HUES48 (cell line): ENCODE results near the gene RPS6KB2.
"Not testable (repeated sequence)": the region's sequence is repeated elsewhere in the genome, so short reads cannot be mapped to it uniquely, and the experiment has no call there.

Experiments
- H3K27ac ChIP-seq: one replicate; pipeline ENCODE4 v1.7.0; 2013; ENCODE audit warnings: low read depth, low read length, inconsistent platforms
- H3K27me3 ChIP-seq: 2 replicates; pipeline ENCODE4 v1.6.1; 2013; ENCODE audit warnings: mild to moderate bottlenecking, low read length; ENCODE audit not compliant: control insufficient read depth, insufficient read depth
- H3K36me3 ChIP-seq: 2 replicates; pipeline ENCODE4 v1.6.1; 2013; ENCODE audit warnings: low read length; ENCODE audit not compliant: control insufficient read depth, insufficient read depth
- H3K4me1 ChIP-seq: 2 replicates; pipeline ENCODE4 v1.6.1; 2013; ENCODE audit warnings: mild to moderate bottlenecking, low read length; ENCODE audit not compliant: control insufficient read depth, insufficient read depth
- H3K4me3 ChIP-seq: 2 replicates; pipeline ENCODE4 v1.5.1; 2013; ENCODE audit warnings: mild to moderate bottlenecking, low read depth, low read length
- H3K9ac ChIP-seq: 2 replicates; pipeline ENCODE4 v1.6.1; 2013; ENCODE audit warnings: mild to moderate bottlenecking, low read depth, low read length, moderate library complexity
- H3K9me3 ChIP-seq: 2 replicates; pipeline ENCODE4 v1.6.1; 2013; ENCODE audit warnings: low read length; ENCODE audit not compliant: control insufficient read depth, insufficient read depth

Gene RPS6KB2

DNA sequence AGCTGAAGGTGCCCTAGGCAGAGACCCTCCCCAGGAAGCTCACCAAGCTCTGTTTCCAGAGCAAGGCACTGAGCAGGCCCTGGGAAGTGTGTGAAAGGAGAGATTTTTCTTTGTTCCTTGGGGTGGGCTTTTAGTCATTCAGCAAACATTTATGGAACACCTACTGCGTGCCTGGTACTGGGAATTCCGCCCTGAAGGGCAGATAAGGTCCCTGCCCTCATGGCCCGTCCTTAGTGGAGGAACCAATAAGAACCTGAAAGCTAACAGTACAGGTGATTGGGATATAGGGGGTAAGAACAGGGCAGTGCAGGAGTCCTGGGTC is 36.9 kb downstream of the RPS6KB2 start:
- no peaks in the 10 kb centered on the region for H3K9me3 ChIP-seq
- peak overlapping the region; percentile 71 for H3K9ac ChIP-seq
- H3K36me3 ChIP-seq = 0 out of 2 replicates have a peak, but pooled peaks cover 4% of the 10 kb centered on the region
- H3K27ac ChIP-seq = peak overlapping the region; percentile 91
- no peaks in the 10 kb centered on the region for H3K27me3 ChIP-seq
- H3K4me3 ChIP-seq = peak overlapping the region; percentile 76
- peaks cover 17% of the 10 kb centered on the region; the same call in 1 of the 2 replicates for H3K4me1 ChIP-seq

DNA sequence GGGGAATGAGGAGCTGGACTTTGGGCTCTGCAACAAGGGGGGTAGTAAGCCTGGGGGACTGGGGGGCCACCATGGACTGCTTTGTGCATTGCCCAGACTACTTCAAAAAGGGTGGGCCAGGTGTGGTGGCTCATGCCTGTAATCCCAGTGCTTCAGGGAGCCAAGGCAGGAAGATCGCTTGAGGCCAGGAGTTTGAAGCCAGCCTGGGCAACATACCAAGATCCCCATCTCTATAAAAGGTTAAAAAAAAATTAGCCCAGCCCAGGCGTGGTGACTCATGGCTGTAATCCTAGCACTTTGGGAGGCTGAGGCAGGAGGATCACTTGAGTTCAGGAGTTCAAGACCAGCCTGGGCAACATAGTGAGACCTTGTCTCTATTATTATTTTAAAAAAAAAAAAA is 37.2 kb downstream of the RPS6KB2 start:
- H3K36me3 ChIP-seq, H3K27me3 ChIP-seq, H3K9me3 ChIP-seq: not testable (repeated sequence)
- H3K4me3 ChIP-seq = peak overlapping the region; percentile 76
- peaks cover 17% of the 10 kb centered on the region; the same call in 1 of the 2 replicates for H3K4me1 ChIP-seq
- peak overlapping the region; percentile 91 for H3K27ac ChIP-seq
- peak overlapping the region; percentile 71; the same call in 1 of the 2 replicates for H3K9ac ChIP-seq

DNA sequence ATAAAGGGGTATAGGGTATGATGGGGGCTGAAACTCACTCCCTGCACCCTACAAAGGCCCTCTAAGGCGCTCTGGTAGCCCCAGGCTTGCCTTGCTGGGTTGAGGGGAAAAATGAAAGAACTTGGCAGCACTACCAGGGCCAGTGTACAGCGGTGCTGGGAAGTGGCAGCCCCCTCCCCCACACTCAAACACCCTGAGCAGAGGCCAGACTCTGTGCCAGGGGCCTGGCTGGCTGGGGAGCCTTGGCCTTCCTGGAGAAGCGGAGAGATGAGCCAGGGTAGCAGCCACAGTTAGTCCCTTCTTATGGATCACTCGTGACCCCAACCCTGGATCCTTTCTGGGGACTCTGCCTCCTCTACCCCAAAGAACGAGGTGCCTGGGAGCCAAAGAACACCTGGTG is 38.1 kb downstream of the RPS6KB2 start:
- Histone ChIP-seq H3K4me3 (no peak overlapping the region), H3K27ac (no peak overlapping the region), H3K9me3 (no peaks in the 10 kb centered on the region), H3K9ac (no peak overlapping the region), H3K36me3 (0 out of 2 replicates have a peak, but pooled peaks cover 4% of the 10 kb centered on the region), H3K4me1 (peaks cover 17% of the 10 kb centered on the region; the same call in 1 of the 2 replicates), H3K27me3 (no peaks in the 10 kb centered on the region)

DNA sequence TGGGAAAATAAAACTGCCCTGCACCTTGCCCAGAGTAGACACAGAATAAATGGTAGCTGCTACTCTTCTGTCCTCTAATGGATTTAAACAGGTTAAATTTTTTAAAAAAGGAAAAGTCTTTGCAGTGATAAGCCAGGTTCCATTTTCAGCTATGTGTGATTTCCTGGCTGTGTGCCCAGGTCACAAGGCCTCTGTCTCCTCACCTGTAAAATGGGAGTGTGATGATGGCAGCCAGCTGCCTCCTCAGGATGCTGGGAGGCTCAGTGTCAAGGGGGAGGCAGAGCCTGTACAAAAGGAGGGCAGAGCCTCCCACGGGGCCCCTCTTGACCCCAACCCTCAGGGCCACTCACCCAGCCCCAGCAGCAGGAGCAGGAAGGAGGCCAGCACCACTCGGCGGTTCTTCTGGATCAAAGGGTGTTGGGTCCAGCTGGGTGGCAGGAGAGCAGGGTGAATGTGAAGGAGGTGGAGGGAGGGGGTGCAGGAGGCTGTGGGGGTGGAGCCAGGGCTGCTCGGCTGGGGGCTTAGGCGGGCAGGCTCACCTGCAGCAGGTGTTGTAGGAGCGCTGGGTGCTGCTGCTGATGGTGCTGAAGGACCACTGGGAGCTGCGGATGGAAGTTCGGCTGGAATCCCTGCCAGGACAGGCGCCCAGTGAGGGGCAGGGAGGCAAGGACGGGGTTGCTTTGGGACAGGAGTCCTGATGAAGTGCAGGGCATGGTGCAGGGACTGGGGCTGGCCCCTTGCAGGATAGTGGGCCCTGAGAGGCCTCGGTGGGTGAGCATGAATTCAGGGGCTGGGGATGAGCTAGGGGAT is 38.9 kb downstream of the RPS6KB2 start:
- Histone ChIP-seq H3K36me3 (0 out of 2 replicates have a peak, but pooled peaks cover 4% of the 10 kb centered on the region), H3K9me3 (no peaks in the 10 kb centered on the region), H3K27me3 (no peaks in the 10 kb centered on the region), H3K4me1 (peaks cover 17% of the 10 kb centered on the region; the same call in 1 of the 2 replicates), H3K9ac (no peak overlapping the region), H3K4me3 (no peak overlapping the region; the same call in 1 of the 2 replicates), H3K27ac (no peak overlapping the region)

DNA sequence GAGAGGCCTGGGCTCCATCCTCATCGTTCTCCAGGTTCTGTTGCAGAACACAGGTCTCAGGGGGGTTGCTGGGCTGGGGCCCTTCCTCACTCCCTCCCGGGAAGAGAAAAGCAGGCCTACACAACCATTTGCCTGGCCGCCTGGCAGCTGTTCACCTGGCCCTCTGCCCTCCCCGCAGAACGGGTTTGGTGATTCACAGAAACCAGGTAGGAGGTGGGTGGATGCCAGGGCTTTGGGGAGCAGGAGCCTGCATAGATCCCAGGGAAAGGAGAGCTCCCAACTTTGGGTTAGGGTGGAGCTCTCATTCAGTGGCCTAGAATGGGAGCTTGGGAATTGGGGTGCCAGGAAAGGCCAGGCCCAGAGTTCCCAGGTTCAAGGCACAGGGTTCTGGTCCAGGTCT is 39.8 kb downstream of the RPS6KB2 start:
- Histone ChIP-seq H3K27ac (no peak overlapping the region), H3K9me3 (no peaks in the 10 kb centered on the region), H3K36me3 (0 out of 2 replicates have a peak, but pooled peaks cover 4% of the 10 kb centered on the region), H3K4me1 (peaks cover 17% of the 10 kb centered on the region; the same call in 1 of the 2 replicates), H3K4me3 (peak overlapping the region; percentile 83), H3K9ac (no peak overlapping the region), H3K27me3 (no peaks in the 10 kb centered on the region)

DNA sequence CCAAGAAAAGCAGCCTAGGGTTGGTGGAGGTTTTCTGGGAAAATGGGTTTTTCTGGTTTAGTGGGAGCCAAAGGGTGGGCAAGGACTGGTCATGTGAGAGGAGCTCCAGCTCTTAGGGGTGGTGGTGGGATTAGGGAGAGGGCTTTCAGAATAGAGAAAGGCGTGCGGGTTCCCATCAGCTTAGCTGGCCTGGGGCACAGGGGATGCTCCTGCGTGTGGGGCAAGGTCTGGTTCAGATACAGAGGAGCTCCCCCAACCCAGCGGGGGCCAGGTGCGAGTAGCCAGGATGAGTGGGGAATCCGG is 40.1 kb downstream of the RPS6KB2 start:
- H3K27ac ChIP-seq = peak overlapping the region; percentile 73
- H3K27me3 ChIP-seq = no peaks in the 10 kb centered on the region
- 0 out of 2 replicates have a peak, but pooled peaks cover 4% of the 10 kb centered on the region for H3K36me3 ChIP-seq
- no peaks in the 10 kb centered on the region for H3K9me3 ChIP-seq
- peaks cover 17% of the 10 kb centered on the region; the same call in 1 of the 2 replicates for H3K4me1 ChIP-seq
- peak overlapping the region; percentile 83 for H3K4me3 ChIP-seq
- peak overlapping the region; percentile 52; the same call in 1 of the 2 replicates for H3K9ac ChIP-seq

DNA sequence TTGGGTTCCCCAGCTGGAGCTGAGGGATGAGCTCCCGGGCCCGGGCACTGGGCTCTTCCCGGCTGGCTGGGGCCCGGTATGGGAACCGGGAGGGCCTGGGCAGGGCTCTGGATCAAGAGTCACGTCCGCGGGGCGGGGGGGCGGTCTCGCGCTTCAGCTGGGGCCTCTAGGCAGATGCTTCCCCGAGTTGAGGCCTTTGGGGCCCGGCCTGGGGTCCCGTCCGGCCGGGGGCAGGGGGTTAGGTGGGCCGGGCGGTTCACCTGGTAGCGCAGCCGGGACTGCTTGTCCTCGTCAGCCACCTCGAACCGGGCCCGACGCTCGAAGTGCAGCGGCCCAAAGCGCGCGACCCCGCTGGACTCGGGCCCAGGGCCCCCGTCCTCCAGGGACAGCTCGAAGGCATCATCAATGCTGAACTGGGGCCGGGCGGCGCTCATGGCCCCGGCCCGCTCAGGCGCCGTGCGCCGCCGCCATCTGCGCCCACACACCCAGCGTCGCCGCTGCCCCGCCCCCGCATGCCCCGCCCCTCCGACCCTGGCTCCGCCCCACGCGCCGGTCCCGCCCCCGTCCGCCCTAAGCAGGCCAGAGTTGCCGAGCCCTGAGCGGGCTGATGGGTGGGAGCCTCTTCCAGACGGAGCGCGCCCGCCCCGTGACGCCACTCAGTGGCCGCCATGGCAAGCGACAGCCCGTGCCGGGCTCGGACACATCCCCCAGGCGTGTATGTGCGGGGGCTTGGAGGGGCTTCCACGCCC is 40.6 kb downstream of the RPS6KB2 start, which contains the start of gene TMEM134:
TSS of gene TMEM134 (minus strand) at position 493 of the 749 bp plus-strand sequence. CDS start at position 434, 59 bp downstream.
- Histone ChIP-seq H3K27ac (peak within 1 kb of the TSS; percentile 73), H3K4me1 (peaks cover 16% of the 10 kb centered on the region; the same call in 1 of the 2 replicates), H3K27me3 (no peaks in the 10 kb centered on the region), H3K36me3 (0 out of 2 replicates have a peak, but pooled peaks cover 4% of the 10 kb centered on the region), H3K9ac (peak within 1 kb of the TSS; percentile 52), H3K4me3 (peak within 1 kb of the TSS; percentile 83), H3K9me3 (no peaks in the 10 kb centered on the region)

DNA sequence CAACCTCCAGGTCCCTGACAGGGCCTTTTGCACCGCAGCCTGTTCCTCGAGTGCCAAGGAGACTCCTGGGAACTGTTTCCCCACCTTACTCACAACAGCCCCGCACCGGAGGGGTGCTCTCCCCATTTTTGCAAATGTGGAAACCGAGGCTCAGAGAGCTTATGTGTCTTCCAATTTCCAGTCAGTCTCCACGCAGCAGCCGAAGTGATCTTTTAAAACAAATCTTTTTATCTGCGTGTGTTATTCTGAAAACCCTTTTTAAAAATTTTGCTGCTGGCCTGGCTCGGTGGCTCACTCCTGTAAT is 41.2 kb downstream of the RPS6KB2 start:
- Histone ChIP-seq H3K36me3 (0 out of 2 replicates have a peak, but pooled peaks cover 4% of the 10 kb centered on the region), H3K9ac (0 out of 2 replicates have a peak overlapping the region, but pooled peaks have one; percentile 41), H3K27me3 (no peaks in the 10 kb centered on the region), H3K4me1 (peaks cover 11% of the 10 kb centered on the region; the same call in 1 of the 2 replicates), H3K9me3 (no peaks in the 10 kb centered on the region), H3K4me3 (peak overlapping the region; percentile 70), H3K27ac (peak overlapping the region; percentile 8)

DNA sequence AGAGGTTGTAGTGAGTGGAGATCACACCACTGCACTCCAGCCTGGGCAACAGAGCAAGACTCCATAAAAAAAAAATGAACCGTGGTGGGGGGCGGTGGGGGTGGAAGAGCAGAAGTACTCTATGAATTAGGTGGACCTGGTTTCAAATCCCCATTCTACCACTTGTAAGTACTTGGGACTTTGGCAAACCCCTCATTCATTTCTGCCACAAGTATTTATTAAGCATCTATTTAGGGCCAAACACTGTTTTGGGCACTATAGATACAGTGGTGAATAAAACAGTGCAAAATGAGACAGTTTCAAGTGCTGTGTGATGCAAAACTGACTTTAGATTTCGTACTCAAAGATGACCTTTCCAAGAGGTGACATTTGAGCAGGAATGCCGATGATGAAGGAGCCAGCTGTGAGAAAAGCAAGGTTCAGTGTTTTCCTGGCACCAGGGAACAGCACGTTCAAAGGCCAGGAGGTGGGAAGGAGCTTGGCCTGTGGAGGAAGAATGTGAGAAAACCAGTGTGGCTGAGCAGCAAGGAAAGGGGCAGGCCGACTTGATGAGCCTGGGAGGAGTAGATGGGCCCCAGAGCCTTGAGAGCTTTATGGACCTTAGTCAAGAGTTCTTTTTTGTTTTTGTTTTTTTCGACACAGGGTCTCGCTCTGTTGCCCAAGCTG is 42.2 kb downstream of the RPS6KB2 start:
- Histone ChIP-seq H3K36me3 (0 out of 2 replicates have a peak, but pooled peaks cover 4% of the 10 kb centered on the region), H3K9me3 (no peaks in the 10 kb centered on the region), H3K9ac (no peak overlapping the region), H3K27ac (no peak overlapping the region), H3K27me3 (no peaks in the 10 kb centered on the region), H3K4me3 (no peak overlapping the region), H3K4me1 (peaks cover 7% of the 10 kb centered on the region; the same call in 1 of the 2 replicates)

DNA sequence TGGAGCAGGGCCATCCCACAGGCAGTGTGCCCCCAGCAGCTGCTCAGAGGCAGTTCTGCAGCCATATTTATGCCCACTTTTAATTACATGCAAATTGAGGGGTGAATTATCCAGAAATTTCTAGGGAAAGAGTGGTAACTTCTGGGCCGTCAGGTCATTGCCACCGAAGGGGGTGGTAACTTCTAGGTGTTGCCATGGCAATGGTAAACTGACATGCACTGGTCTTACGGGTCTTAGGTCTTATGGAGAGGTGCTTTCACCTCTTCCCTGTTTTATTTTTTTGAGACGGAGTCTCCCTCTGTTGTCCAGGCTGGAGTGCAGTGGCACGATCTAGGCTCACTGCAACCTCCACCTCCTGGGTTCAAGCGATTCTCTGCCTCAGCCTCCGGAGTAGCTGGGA is 44.6 kb downstream of the RPS6KB2 start:
- Histone ChIP-seq H3K4me1 (0 out of 2 replicates have a peak, but pooled peaks cover 6% of the 10 kb centered on the region), H3K36me3 (no peaks in the 10 kb centered on the region), H3K9ac (no peak overlapping the region), H3K27ac (no peak overlapping the region), H3K4me3 (no peak overlapping the region), H3K9me3 (no peaks in the 10 kb centered on the region), H3K27me3 (no peaks in the 10 kb centered on the region)
